OCI-LY1 (cell line): Measurements from ENCODE around the gene EMC1.

Source experiments
- EZH2 ChIP-seq: fragments of 200-600 bp; sonication (generic), shearing (Covaris generic); IDR thresholded peaks from 2 replicates; pipeline ENCODE4 v1.8.0; 2017; ENCODE audit warnings: borderline replicate concordance, mixed run types, mild to moderate bottlenecking, antibody characterized with exemption, low read length, moderate library complexity, mixed read lengths
- TF ChIP-seq, protein P1 (sequence below): fragments of 200-600 bp; sonication (generic), shearing (Covaris generic); IDR thresholded peaks from 2 replicates; pipeline ENCODE4 v1.5.1; 2017; ENCODE audit warnings: mild to moderate bottlenecking, antibody characterized with exemption, low read length, moderate library complexity, mixed read lengths

DNA sequence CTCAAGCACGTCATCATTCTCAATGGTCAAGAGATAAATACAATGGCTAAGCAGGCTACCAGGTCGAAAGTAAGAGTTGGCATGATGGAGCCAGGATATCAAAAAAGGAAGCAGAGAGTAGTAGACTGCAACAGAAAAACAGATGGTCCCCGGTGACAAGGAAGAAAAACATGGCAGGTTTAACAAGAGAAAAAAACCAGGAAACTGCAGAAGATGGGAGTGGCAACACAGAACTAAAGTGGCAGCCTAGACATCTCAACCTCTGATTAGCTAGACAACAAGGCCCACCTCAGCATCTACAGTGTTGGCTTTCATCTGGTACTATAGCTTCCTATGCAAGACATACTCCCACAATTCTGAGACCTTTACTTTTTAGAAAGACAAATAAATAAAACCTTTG lies 44.4 kb downstream of the EMC1 start:
- TF ChIP-seq EZH2, result no peak
- TF ChIP-seq, protein P1, sequence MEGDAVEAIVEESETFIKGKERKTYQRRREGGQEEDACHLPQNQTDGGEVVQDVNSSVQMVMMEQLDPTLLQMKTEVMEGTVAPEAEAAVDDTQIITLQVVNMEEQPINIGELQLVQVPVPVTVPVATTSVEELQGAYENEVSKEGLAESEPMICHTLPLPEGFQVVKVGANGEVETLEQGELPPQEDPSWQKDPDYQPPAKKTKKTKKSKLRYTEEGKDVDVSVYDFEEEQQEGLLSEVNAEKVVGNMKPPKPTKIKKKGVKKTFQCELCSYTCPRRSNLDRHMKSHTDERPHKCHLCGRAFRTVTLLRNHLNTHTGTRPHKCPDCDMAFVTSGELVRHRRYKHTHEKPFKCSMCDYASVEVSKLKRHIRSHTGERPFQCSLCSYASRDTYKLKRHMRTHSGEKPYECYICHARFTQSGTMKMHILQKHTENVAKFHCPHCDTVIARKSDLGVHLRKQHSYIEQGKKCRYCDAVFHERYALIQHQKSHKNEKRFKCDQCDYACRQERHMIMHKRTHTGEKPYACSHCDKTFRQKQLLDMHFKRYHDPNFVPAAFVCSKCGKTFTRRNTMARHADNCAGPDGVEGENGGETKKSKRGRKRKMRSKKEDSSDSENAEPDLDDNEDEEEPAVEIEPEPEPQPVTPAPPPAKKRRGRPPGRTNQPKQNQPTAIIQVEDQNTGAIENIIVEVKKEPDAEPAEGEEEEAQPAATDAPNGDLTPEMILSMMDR, result no peak
